Activated gamma-delta T cell treated with Interleukin-2 at 50 U/mL for 16 hours (primary cell): ENCODE results near the gene SAMD5.

Experiments
- DNase-seq: peaks from one replicate; pipeline ENCODE4 v3.0.0-alpha.2; 2020

The SAMD5 gene

DNA sequence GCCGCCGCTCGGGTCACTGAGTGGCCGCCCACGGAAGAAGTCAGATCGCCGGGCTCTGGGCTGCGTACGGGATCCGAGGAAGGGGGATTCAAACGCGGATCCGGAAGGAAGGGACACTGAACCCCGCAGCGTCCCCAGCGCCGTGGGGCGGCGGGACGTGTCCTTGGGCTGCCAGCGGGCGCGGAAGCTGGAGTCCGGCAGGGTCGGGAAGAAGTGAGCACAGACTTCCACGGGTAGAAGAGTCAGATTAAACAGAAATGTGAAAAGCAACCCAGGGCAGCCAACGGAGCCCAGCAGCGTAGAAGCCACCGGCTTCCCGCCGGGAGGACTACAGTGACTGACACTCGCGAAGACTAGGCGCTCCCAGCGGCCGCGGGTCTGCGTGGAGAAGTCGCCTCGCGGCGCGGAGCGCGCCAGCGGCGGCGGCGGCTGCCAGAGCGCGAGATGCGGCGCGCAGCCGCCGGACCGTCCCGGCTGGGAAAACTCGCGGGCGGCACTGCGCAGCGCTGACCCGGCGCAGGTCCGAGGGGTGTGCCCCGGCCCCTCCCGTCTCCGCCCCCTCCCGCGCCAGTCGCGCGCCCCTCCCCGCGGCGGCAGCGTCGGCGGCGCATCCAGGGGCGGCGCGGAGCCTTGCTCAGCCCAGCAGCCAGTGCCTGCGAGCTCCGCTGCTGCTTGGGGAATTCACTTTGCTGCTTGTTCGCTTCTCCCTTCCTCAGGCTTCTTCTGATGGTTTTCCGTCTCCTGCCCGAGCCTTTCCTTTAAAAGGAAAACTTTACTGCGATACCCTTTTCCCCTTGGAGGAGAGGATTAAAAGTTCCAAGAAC is at the start of gene SAMD5:
TSS of gene SAMD5 (plus strand) at position 649 of the 824 bp plus-strand sequence. CDS start 239 bp downstream, outside the sequence.
- no peak for DNase-seq

DNA sequence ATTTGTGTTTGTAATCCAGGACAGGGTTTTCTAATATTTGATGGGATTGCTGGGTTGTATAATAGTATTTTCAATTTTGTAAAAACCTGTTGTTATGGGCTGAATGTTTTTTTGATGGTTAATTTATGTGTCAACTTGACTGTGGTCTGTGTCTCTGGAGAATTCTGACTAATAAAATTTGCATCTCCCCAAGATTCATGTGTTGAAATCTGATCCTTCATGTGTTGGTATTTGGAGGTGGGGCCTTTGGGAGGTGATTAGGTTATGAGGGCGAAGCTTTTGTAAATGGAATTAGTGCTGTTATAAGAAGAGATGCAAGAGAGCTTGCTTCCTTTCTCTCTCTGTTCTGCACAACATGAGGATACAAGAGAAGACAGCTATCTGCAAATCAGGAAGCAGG is 48.7 kb upstream of the SAMD5 start:
- no peak for DNase-seq

DNA sequence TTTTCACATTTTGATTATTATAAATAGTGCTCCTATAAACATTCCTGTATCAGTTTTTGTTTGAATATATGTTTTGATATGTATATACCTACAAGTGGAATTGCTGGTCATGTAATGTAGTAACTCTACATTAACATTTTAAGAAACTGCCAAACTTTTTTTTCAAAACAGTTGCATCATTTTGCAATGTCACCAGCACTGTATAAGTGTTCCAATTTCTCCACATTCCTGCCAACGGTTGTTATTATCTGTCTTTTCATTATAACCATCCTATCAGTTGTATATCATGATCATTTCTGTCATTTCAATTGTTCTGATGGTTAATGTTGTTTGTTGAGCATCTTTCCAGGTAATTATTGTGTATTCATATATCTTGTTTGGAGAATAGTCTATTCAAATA is 44.8 kb upstream of the SAMD5 start:
- no peak for DNase-seq

DNA sequence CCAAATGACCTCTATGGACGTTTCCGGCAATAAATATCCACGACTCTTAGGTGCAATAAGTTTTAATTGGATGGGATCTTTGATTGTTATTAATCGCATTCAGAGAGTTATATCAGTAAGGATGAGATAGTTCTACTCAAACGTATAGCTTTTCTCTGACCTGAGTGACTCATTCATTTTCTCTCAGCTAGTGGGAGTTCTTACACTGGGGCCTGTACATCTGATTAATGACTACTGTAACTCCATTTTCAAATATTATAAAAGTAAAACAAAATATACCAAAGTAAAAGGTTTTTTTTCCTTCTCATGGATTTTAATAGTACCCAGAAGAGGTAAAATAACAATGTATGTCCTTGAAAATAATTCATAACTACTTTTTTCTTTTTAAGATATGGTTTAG is 41.1 kb upstream of the SAMD5 start:
- DNase-seq = no peak

DNA sequence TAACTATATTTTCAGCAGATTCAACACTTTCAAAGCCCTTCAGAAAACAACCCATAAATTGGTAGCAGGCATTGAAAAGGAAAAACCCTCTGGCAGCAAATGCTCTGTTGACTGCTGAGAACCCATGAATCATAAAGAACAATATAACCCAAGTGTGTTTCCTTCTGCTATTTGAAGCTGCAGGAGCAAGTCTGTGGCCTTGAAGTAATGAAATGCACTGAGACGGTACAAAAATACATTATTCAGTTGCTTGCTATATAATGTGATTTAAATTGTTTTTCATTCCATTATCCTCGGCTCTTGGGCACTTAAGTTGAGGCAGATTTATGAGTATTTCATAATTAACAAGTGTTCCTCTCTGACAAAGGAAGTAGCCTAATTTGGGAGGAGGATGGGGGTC is 40.6 kb upstream of the SAMD5 start:
- no peak for DNase-seq

DNA sequence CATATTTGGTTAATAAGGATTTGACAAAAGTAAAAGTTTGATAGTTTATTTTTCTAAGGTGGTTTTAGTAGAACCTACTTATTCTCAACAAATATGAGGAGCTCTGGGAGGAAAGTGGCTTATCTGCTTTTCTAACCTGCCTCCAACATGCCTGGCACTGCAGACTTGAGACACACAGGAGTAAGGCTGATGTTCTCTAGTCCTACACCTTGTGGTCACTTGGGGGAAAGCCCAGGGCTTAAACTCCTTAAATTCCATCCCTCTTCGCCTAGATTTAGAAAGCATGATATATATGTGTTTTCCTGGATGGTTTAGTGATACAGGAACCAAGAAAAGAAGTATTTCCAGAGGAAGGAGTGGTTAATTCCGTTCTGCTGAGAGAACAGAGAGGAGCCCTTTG is 39.9 kb upstream of the SAMD5 start:
- no peak for DNase-seq

DNA sequence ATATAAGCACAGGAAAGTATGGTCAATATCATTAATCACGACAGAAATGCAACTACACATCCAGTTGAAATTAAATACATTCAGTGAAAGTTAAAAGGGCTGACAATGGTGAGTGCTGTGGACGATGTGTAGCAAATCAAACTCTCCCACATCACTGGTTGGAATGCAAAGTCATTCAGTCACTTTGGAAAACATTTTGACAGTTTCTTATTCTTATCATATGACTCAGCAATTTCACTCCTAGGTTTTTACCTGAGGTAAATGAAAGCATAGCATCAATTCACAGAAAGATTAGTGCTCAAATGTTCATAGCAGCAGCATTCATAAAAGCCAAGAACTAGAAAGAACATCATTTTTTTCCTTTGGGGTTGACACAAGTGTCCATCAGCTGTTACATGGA is 28.6 kb upstream of the SAMD5 start:
- no peak for DNase-seq

DNA sequence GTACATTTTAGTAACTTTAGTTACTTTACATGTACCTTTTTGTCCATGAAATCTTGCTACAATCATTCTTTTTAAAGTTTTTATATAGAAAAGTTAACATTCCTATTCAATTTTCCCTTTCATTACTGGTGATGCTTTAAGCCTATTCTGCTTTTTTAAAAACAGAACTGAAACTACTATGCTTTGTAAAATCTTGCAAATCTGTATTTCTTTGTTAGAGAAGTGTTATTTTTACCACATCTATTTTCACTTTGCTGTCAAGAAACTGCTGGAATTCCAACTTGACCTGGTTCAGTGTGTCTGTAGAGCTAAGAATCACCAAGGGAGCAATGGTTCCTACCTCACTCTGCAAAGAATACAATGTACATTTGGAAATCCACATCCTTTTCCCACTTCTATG is 21.8 kb upstream of the SAMD5 start:
- DNase-seq = no peak

DNA sequence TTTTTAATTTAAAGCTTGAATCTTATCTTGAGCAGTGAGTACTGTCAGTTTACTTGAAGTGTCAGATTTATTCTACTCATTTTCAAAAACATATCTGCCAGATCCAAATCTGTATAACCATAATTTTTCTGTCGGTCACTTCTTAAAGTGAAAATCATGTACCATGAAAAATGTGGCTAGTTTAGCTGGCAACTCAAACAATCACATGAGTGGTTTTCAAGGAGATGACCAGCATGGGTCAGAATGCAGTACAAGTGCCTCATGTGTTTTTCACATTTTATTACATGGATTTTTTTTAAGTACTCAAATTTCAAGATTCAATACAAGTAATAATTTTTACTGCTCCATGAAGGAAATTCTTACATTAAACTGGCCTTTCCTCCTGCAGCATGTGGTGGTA is 11.0 kb upstream of the SAMD5 start:
- no peak for DNase-seq

DNA sequence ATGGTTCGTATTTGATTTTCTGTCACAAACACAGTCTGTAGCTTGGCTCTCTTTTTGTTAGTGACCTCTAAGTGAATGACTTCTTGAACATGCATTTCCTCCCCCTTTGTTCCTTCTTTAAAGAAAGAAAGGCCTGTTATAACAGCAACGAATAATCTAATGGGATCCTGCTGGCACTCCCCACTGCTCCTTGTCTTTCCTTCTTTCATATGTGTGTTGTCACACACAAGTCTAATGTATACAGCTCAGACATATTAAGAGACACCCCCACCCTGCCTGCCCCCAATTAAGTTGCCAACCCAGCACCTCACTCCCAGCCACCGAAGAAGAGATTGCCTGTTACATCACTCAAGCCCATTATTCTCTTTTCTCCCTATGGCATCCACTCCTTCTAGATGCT is 4.9 kb upstream of the SAMD5 start:
- DNase-seq = no peak

DNA sequence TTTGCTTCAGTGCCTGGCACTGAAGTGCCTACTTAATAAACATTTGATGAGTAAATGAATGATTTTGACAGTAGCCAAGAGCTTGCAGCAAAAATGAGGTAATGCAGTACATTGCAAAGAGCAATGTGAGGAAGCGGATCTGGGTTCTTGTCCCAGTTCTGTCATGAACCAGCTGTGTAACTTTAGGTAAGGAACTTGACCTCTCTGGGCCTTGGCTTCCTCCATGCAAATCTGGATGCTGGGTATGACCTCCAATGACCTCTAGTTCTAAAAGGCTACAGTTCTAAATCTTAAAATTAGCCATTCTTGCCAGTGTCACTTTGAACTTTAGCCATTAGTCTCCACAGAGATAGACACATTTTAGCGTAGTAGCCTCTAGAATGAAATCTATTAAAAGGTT is 3.6 kb upstream of the SAMD5 start:
- DNase-seq = no peak

DNA sequence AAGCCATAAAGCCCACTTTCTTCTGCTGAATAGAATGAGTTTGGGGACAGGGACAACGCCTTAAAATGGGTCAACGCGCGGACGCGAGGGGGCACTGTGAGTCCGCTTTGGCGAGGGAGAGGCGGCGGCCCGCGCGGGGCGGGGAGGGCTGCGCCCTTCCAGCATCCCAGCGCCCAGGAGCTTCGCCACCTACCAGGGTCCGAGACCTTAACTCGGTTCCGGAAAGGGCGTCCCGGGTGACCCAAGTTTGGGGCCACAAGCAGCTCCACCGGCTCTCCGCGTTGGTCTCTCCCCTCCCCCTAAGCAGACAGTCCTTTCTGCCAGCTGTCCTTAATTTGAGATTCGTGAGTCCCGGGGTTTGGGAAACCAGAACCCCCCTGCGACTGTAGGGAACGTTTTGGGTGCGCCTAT is 1.8 kb upstream of the SAMD5 start:
- no peak for DNase-seq

DNA sequence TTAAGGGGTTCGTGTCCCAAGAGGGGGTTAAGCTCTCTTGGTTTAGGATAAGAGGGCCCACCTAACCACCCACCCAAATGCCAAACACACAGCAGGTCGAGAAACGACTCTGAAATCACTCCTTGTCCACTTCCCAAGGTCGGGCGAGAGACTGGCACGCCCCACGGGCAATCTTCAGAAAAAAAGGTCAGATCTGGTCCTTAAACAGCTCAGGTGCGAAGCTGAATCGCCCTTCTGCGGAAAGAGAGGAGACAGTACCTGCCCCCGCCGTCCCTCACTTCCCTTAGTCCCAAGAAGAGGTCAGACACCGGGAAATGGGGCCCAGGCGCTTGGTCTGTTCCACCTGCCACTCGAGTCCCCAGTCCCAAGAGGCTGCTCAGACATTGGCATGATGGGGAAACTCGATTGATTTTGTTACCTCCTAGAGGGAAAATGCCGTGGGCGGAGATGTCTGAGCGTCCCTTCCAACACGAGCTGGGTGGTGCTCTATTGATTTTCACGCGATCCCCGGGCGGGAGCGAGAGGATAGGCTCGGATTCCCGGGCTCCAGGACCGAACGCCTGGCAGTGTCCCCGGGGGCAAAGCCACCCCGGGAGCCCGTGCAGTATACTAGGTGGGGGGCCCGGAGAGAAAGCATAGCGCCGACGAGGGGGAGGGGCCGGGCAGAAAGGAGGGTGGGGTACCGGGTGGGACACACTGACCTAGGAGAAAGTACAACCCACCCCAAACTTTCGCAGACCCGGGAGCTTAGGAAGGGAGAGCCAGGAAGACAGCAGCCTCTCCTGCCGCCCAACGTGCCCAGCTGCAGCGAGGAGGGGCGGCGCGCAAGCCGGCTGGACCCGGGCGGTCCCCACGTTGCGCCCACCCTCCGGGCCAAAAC is 1.1 kb upstream of the SAMD5 start:
- DNase-seq = no peak

DNA sequence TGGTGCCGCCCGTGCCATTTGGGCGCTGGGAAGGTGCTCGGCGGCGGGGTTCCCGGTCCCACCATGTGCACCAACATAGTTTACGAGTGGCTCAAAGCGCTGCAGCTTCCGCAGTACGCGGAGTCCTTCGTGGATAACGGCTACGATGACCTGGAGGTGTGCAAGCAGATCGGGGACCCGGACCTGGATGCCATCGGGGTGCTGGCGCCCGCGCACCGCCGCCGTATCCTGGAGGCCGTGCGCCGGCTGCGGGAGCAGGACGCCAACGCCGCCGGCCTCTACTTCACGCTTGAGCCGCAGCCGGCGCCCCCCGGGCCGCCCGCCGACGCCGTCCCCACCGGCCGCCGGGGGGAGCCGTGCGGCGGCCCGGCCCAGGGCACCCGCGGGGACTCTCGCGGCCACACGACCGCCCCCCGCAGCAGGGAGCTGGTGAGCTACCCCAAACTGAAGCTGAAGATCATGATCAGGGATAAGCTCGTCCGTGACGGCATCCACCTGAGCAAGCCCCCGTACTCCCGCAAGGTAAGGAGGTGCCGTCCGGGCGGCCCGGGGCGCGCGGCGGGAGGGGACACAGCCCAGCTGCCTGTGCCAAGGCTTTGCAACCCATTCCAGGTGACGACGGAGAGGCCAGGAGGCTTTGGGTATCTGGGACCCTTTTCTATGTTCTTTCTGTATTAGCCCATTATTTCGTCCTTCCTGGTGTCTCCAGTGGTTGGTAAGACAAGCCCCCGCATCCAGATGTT is 547 bp downstream of the SAMD5 start:
- no peak for DNase-seq

DNA sequence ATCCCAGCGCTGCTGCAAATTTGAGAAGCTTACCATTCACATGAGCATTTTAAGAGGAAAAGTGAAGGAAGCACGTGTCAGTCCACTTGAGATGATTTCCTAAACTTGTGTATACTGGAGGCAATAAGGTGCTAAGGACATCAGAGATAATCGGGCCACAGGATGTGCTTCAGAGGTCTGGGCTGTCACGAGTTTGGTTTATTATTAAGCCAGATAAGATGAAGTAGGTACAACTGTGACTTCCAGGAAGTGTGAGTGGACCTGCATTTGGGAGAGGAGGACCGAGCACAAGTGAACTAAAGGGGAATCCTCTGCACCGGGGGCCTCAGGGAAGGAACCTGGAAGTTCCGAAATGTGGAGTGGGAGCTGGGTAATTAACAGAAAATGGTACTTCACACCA is 1.4 kb downstream of the SAMD5 start:
- DNase-seq = no peak

DNA sequence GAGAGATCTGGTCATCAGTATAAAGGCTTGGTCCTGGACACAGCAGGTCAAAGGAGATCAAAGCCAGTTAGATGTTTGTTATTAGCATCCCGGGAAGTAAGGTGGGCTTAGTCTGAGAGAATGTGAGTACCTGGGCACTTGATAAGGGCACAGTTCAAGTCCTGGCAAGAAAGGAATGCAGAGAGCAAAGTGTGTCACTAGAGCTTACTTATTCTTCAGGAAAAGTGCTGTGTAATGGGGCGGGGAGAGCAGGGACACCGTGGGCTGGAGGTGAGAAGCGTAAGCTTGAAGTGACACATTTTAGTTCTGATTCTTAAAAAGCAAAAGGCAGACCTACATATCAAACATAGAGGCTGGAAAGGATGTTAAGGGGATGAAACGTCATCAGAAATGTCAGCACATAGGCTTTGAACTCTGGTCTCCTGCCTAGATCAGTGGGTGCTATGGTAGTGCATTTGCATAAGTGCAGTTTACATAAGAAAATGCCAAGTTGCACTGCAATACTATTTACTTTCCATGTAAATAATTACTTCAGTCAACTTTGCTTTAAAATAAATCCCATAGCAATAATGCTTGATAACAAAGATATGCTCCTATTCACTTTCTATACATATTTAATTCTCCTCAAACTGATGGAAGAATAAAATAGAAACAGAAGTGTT is 2.6 kb downstream of the SAMD5 start:
- DNase-seq = no peak

DNA sequence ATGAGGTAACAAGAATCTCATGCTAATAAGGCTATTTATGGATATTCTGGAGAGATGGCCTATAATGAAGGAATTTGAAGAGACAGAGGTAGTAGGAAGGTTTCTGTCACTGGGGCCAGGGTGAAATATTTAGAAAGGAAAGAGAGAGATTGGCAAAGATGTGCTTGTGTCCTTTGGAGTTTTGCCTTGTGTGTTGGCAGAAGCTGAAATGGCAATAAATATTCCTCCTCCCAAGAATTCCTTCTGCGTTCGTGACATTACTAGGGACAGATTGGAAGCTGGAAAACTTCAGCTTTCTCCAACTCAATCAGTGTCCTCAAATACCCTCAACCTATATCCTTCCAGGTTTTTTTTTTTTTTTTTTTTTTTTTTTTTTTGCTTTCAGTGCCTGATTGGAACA is 6.3 kb downstream of the SAMD5 start:
- no peak for DNase-seq

DNA sequence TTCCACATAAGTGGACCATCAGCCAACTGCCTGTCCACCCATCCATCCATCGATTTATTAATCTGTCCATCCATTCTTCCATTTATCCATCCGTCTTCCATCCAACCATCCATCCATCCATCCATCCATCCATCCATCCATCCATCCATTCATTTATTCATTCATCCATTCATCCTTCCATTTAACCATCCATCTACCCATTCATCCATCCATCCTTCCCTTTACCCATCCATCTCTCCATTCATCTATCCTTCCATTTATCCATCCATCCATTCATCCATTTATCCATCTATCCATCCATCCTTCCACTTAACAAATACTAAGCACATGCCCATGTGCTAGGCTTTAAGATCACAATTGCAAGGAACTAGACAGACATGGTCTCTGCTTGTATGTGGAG is 6.8 kb downstream of the SAMD5 start:
- no peak for DNase-seq

DNA sequence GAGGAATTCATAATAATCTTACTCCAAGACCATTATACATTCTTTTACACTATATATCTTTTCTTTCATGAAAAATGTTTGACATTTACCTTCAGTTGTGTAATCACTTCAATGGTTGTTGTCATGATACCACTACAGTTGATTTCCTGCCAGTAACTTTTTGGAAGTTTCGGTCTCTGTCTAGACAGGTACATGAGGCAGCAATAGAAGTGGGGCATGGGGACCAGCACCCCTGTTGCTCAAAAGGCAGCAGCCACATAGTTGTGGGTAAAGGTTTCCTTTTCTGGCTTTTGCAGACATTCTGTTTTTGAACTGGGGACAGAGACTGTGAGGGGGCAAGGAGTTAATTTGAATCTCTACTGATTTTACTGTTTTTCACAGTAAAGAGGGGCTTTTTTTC is 14.1 kb downstream of the SAMD5 start:
- DNase-seq = no peak

DNA sequence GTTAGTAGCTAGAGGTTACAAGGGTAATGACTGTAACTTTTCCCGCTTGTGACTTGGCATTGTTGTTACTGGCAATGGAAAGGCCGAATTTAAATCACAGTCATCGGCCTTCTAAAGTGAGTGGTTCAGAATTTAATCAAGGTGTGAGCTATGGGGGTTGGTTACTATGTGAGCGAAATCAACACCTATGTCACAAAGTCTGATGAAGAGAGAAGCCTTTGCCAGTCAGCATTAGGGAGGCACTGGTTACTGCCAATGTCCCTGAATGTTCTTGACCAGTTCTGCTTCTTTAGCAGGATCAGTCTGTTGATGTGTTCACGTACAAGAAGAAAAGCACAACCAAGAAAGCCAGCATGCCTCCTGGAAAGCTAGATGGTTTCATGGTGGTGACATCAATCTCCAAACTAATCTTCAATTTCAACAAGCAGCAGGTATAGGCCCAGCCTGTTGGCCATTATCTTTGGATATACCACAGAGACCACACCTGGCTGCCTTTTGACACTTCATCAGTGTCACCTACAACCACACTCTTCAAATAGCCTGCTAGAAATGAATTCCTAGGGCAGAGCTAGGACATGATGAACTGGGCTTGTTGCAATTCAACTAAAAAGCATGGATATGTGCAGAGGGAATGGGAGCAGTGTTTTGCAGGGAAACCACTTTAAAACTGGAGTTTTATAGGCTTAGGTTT is 17.2 kb downstream of the SAMD5 start:
- DNase-seq = no peak

DNA sequence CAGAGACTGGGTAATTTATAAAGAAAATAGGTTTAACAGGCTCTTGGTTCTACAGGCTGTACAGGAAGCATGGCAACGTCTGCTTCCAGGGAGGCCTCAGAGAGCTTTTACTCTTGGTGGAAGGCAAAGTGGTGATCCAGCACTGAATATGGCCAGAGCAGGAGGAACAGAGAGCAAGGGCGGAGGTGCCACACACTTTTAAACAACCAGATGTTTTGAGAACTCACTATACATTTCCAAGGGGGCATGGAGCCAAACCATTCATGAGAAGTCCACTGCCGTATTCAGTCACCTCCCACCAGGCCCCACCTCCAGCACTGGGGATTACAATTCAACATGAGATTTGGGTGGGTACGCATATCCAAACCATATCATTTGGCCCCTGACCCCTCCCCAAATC is 18.7 kb downstream of the SAMD5 start:
- no peak for DNase-seq

DNA sequence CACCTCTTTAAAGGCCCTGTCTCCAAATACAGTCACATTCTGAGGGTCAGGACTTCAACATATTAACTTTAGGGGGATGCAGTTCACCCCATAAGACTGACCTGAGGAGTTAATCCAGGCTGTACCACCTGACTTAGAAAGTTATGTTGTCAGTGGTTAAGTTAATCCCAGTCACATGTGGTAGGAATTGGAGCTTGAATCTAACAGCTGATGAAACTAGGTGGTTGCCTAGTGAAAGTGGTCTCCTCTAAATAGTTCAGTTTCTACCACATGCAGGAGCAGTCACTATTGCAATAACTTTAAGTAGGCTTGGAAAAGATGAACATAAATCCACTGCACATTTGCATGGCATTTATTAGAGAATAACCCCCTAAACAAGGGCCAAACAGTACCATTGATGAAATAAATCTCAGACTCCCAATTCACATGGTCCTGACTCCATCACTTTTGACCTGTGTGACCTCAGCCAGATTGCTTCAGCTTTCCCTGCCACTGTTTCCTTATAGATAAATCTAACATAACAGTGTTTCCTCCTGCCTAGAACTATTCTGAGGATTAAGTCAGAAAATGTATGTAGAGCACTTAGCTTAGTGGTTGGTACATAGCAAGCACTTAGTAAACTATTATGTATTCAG is 20.1 kb downstream of the SAMD5 start:
- no peak for DNase-seq
